H1 (cell line): ENCODE results near the gene PTRH1. TPM values are rescaled to one million over a fixed set of nuclear protein-coding genes. Genes with fewer than 3 reads are reported as not detected.

Source experiments
- CTCF ChIA-PET: fragments of 300-600 bp; sonication (Branson Sonifier 250); formaldehyde crosslinking; loops from one replicate; lab custom pipeline; 2021; ENCODE audit not compliant: partially characterized antibody; lab: Charles Lee
- POLR2A ChIA-PET: fragments of 300-600 bp; sonication (Branson Sonifier 250); formaldehyde crosslinking; loops from one replicate; lab custom pipeline; 2021; ENCODE audit warnings: inconsistent platforms; ENCODE audit not compliant: partially characterized antibody; lab: Charles Lee
- DNase-seq, 2 experiments: peaks; one replicate each; pipeline versions ENCODE4 v3.0.0 to v3.0.0-alpha.2; 2010 to 2022; ENCODE audit warnings: low spot score in 2 of 2, low read depth in 1 of 2, mixed read lengths in 1 of 2
- FAIRE-seq: peaks from 2 replicates; lab custom pipeline; 2011; peaks lifted over from hg19 to GRCh38; lab: Jason Lieb, UNC
- H2AFZ ChIP-seq: 2 replicates; pipeline ENCODE4 v1.8.1; 2012; ENCODE audit warnings: low read length, inconsistent platforms
- H2AK5ac ChIP-seq: 2 replicates; pipeline ENCODE4 v1.6.1; 2013; ENCODE audit warnings: low read depth, low read length
- H2BK120ac ChIP-seq: replicated peaks from 2 replicates; pipeline ENCODE3; 2013; ENCODE audit warnings: low read depth, low read length, inconsistent platforms
- H2BK12ac ChIP-seq: 2 replicates; pipeline ENCODE4 v1.6.1; 2013; ENCODE audit warnings: low read depth, low read length
- H2BK15ac ChIP-seq: 2 replicates; pipeline ENCODE4 v1.6.1; 2013; ENCODE audit warnings: low read length
- H2BK20ac ChIP-seq: 2 replicates; pipeline ENCODE4 v1.6.1; 2013; ENCODE audit warnings: low read length
- H2BK5ac ChIP-seq: 2 replicates; pipeline ENCODE4 v1.6.1; 2013; ENCODE audit warnings: low read depth, low read length
- H3K14ac ChIP-seq: 2 replicates; pipeline ENCODE4 v1.6.1; 2013; ENCODE audit warnings: inconsistent platforms; ENCODE audit not compliant: insufficient read length
- H3K18ac ChIP-seq: 2 replicates; pipeline ENCODE4 v1.6.1; 2013; ENCODE audit warnings: low read length; ENCODE audit errors: extremely low read depth
- H3K23ac ChIP-seq: 2 replicates; pipeline ENCODE4 v1.6.1; 2013; ENCODE audit warnings: inconsistent platforms; ENCODE audit not compliant: insufficient read length
- H3K23me2 ChIP-seq: 2 replicates; pipeline ENCODE4 v1.6.1; 2013; ENCODE audit warnings: low read depth, low read length
- H3K27ac ChIP-seq: 2 replicates; pipeline ENCODE4 v1.6.1; 2011; ENCODE audit warnings: low read depth, low read length, inconsistent platforms
- H3K27me3 ChIP-seq, 4 experiments: replicated peaks in 1 of 4; 1 replicate in 1 of 4; 2 replicates in 3 of 4; pipeline versions ENCODE4 v1.6.1 to v1.8.1; 2011 to 2013; ENCODE audit warnings: low read length in 3 of 4, mild to moderate bottlenecking in 3 of 4, inconsistent platforms in 2 of 4, mixed read lengths in 2 of 4, moderate library complexity in 1 of 4; ENCODE audit not compliant: control insufficient read depth in 3 of 4, insufficient read depth in 3 of 4; ENCODE audit errors: extremely low read depth in 1 of 4
- H3K36me3 ChIP-seq, 4 experiments: 2 replicates each; pipeline versions ENCODE4 v1.6.1 to v1.8.1; 2011 to 2013; ENCODE audit warnings: mild to moderate bottlenecking in 4 of 4, low read length in 3 of 4, moderate library complexity in 2 of 4, control low read depth in 1 of 4, inconsistent platforms in 1 of 4; ENCODE audit not compliant: insufficient read depth in 4 of 4, control insufficient read depth in 2 of 4
- H3K4ac ChIP-seq: replicated peaks from 2 replicates; pipeline ENCODE3; 2013; ENCODE audit warnings: low read length, low read depth, mixed read lengths, inconsistent platforms; ENCODE audit not compliant: insufficient read length
- H3K4me1 ChIP-seq, 4 experiments: replicated peaks in 1 of 4; 1 replicate in 1 of 4; 2 replicates in 3 of 4; pipeline versions ENCODE4 v1.6.1 to v1.8.1; 2011 to 2013; ENCODE audit warnings: low read length in 3 of 4, inconsistent platforms in 2 of 4, mixed read lengths in 1 of 4; ENCODE audit not compliant: insufficient read depth in 4 of 4, control insufficient read depth in 3 of 4
- H3K4me2 ChIP-seq, 2 experiments: 2 replicates each; pipeline versions ENCODE4 v1.6.1 to v1.8.1; 2011 to 2013; ENCODE audit warnings: low read depth in 2 of 2, low read length in 2 of 2, control low read depth in 1 of 2, inconsistent platforms in 1 of 2, mild to moderate bottlenecking in 1 of 2; ENCODE audit not compliant: insufficient read depth in 1 of 2
- H3K4me3 ChIP-seq, 4 experiments: fragments of 200-600, 300-600 bp in 1 of 4; sonication (generic), shearing (Covaris generic), sonication (Bioruptor Twin) in 1 of 4; 2 replicates each; pipeline versions ENCODE4 v1.5.1 to v1.8.1; 2011 to 2016; ENCODE audit warnings: low read length in 4 of 4, low read depth in 3 of 4, control low read depth in 2 of 4, inconsistent platforms in 2 of 4, mild to moderate bottlenecking in 2 of 4, mixed read lengths in 1 of 4, moderate library complexity in 1 of 4; ENCODE audit not compliant: insufficient read depth in 2 of 4; ENCODE audit errors: extremely low read depth in 1 of 4
- H3K56ac ChIP-seq: replicated peaks from 2 replicates; pipeline ENCODE3; 2013; ENCODE audit warnings: low read depth, mild to moderate bottlenecking, mixed read lengths, low read length, inconsistent platforms; ENCODE audit not compliant: insufficient read length
- H3K79me1 ChIP-seq: 2 replicates; pipeline ENCODE4 v1.6.1; 2013; ENCODE audit warnings: low read depth, low read length, control low read depth
- H3K79me2 ChIP-seq, 2 experiments: 2 replicates each; pipeline versions ENCODE4 v1.6.1 to v1.8.1; 2012 to 2013; ENCODE audit warnings: low read length in 2 of 2, mild to moderate bottlenecking in 2 of 2, inconsistent platforms in 1 of 2; ENCODE audit not compliant: insufficient read depth in 2 of 2, control insufficient read depth in 1 of 2
- H3K9ac ChIP-seq, 4 experiments: replicated peaks in 1 of 4; 1 replicate in 1 of 4; 2 replicates in 3 of 4; pipeline versions ENCODE4 v1.6.1 to v1.8.1; 2011 to 2013; ENCODE audit warnings: low read depth in 3 of 4, low read length in 3 of 4, control low read depth in 2 of 4, mild to moderate bottlenecking in 2 of 4, moderate library complexity in 2 of 4, inconsistent platforms in 1 of 4; ENCODE audit errors: extremely low read depth in 1 of 4
- H3K9me3 ChIP-seq, 2 experiments: 2 replicates each; pipeline versions ENCODE4 v1.6.1 to v1.8.1; 2012 to 2013; ENCODE audit warnings: mild to moderate bottlenecking in 2 of 2, moderate library complexity in 2 of 2, control low read depth in 1 of 2, inconsistent platforms in 1 of 2, low read depth in 1 of 2, low read length in 1 of 2, mixed read lengths in 1 of 2; ENCODE audit not compliant: insufficient read depth in 2 of 2
- H4K20me1 ChIP-seq, 2 experiments: replicated peaks in 1 of 2; 2 replicates each; pipeline versions ENCODE3 to v1.8.1; 2011 to 2013; ENCODE audit warnings: inconsistent platforms in 2 of 2, low read length in 2 of 2, mild to moderate bottlenecking in 1 of 2; ENCODE audit not compliant: insufficient read depth in 2 of 2, control insufficient read depth in 1 of 2
- H4K5ac ChIP-seq: 2 replicates; pipeline ENCODE4 v1.6.1; 2013; ENCODE audit warnings: low read length, low read depth, mixed read lengths, inconsistent platforms; ENCODE audit not compliant: insufficient read length
- H4K8ac ChIP-seq: 2 replicates; pipeline ENCODE4 v1.8.0; 2013; ENCODE audit warnings: mild to moderate bottlenecking, moderate library complexity, low read length, inconsistent platforms; ENCODE audit not compliant: insufficient read depth; ENCODE audit errors: extremely low read depth
- H4K91ac ChIP-seq: replicated peaks from 2 replicates; pipeline ENCODE3; 2013; ENCODE audit warnings: low read length, mixed read lengths, inconsistent platforms; ENCODE audit not compliant: insufficient read length
- CHD2 ChIP-seq: IDR thresholded peaks from 2 replicates; pipeline ENCODE4 v1.6.1; 2012; ENCODE audit warnings: low read length, improper control_type of control experiment
- HDAC6 ChIP-seq: IDR thresholded peaks from one replicate; pipeline ENCODE4 v1.7.1; 2012; ENCODE audit warnings: low read depth, mild to moderate bottlenecking, inconsistent platforms, low read length, moderate library complexity
- WGBS, 2 experiments: shearing (Covaris generic) in 1 of 2; methylation state at CpG; one replicate each; pipeline versions ENCODE4 v1.1.6 to v1.1.7; 2013 to 2015; ENCODE audit warnings: low lambda C conversion rate in 2 of 2, mixed read lengths in 2 of 2, inconsistent platforms in 1 of 2, low coverage in 1 of 2, missing lambda C conversion rate in 1 of 2; ENCODE audit not compliant: insufficient replicate concordance in 2 of 2, insufficient coverage in 1 of 2, insufficient read length in 1 of 2; ENCODE audit errors: extremely low coverage in 1 of 2, missing lambda C conversion rate in 1 of 2; 5-methylcytosine and 5-hydroxymethylcytosine counted together
- polyA plus RNA-seq, 7 experiments: library from polyadenylated mRNA; depleted of rRNA in 3 of 7; stranded (reverse) in 5 of 7; unstranded in 2 of 7; fragments of >200 nt in 5 of 7; fragments of 200-250 nt in 2 of 7; gene quantifications; 1 replicate in 5 of 7; 2 replicates in 1 of 7; 4 replicates in 1 of 7; pipeline versions ENCODE4 v1.2.1 to v1.2.3, GENCODE V29; 2011 to 2013; ENCODE audit warnings: missing spikeins in 2 of 7, mixed read lengths in 2 of 7
- total RNA-seq: library from RNA; stranded (reverse); fragmentation: NEBNext Ultra II Directional; extraction: Animal tissue kit (Norgen Biotek cat#: 25700); gene quantifications from 2 replicates; pipeline ENCODE4 v1.2.1, GENCODE V29; 2021

PTRH1 gene
- total and polyA plus RNA-seq, 2 of the 8 experiments (the other 6 are each of a cell fraction or from before 2014, with no cell fraction given): 11.1 to 19.8 TPM

DNA sequence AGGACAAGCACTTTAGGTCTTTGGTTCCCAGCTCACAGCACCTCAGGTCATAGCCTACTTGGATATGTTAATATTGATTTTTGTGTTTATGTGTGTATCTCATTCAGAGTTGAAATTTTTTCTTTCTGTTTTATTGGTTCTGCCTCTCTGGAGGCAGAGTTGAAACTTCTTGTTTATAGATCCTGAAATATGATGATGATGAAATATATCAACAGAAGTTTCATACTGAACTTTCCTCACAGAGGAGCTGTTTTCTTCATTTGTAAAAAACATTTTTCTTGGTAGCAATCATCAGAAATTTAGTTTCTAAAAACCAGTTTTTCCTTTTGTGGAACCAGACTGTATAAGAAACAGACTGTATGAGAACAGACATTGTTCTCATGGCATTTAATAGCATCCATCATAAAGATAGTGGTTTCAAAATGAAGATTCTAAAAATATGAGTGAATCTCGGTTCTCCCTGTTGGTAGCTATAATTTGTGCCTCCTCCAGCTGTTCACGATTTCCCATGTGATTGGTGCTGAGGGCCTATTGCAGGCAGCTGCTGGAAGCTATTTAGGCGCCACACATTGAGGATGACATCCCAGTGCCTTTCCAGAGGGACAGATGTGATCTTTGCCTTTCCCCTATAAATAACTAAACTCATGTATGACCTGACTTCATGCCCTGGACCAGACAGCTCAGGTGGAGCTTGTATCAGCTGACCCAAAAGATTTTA is 48.2 kb downstream of the PTRH1 start:
- Histone ChIP-seq H3K9ac (no peak overlapping the region), H4K8ac (no peak overlapping the region), H3K4me3 (no peak overlapping the region), H3K23me2 (no peaks in the 10 kb centered on the region), H4K20me1 (peaks cover 0 to 3% of the 10 kb centered on the region in 2 experiments), H3K14ac (no peak overlapping the region), H3K56ac (no peak overlapping the region), H2BK12ac (no peak overlapping the region), H3K79me1 (no peaks in the 10 kb centered on the region; the same call in 1 of the 2 replicates), H3K27ac (no peak overlapping the region), H3K4me1 (no peaks in the 10 kb centered on the region), H3K23ac (no peak overlapping the region), H2BK120ac (no peak overlapping the region), H3K9me3 (no peaks in the 10 kb centered on the region), H2BK20ac (no peak overlapping the region), H3K27me3 (no peaks in the 10 kb centered on the region), H3K18ac (no peak overlapping the region), H3K79me2 (no peaks in the 10 kb centered on the region), H3K4ac (no peak overlapping the region), H4K5ac (no peak overlapping the region), H4K91ac (no peak overlapping the region), H2AK5ac (no peak overlapping the region), H3K4me2 (no peak overlapping the region), H2BK5ac (no peak overlapping the region), H3K36me3 (peaks cover 0 to 26% (median 17%) of the 10 kb centered on the region in 4 experiments; a peak in 7 of 8 replicates), H2BK15ac (no peak overlapping the region), H2AFZ (no peak overlapping the region)
- CTCF ChIA-PET: interaction anchor here (0.7 to 2.3 kb wide), 11 partner anchors 9 to 390 kb away, joined by 3 to 10 read pairs (median 4); partner anchors contain the start of gene CFAP157
- no peak for FAIRE-seq
- no peak for DNase-seq
- 93% methylated on average over 3 of the region's 3 CpGs; no CpG with 5 or more reads in 1 of the 2 experiments for WGBS, 2 experiments
- POLR2A ChIA-PET: interaction anchor here (1.0 kb wide), 1 partner anchor 215 kb away, joined by 3 read pairs; the partner anchor contains the start of gene LRSAM1
- TF ChIP-seq CHD2: no peak
- no peak for TF ChIP-seq HDAC6
